Stimulated activated CD4-positive, alpha-beta T cell treated with anti-CD3 and anti-CD28 coated beads, Interleukin-4, amount 100 ng/mL, for 1 hour (primary cell): ENCODE measurements around the gene NLRP9.
"Not testable (repeated sequence)": the region's sequence is repeated elsewhere in the genome, so short reads cannot be mapped to it uniquely, and the experiment has no call there.

Source experiments
- DNase-seq: peaks from one replicate; pipeline ENCODE4 v3.0.0-alpha.2; 2020

The NLRP9 gene

GRCh38 chr19:55738302-55738701 lies at the start of gene NLRP9:
Gene NLRP9, minus strand, starts transcription at chr19:55738402. Its CDS starts 28 bp downstream, at chr19:55738374.
- DNase-seq = no peak

GRCh38 chr19:55781112-55781511 lies 42.9 kb upstream of the NLRP9 start:
- DNase-seq = no peak

GRCh38 chr19:55778331-55778730 lies 40.1 kb upstream of the NLRP9 start:
- DNase-seq = no peak

- no peak for DNase-seq
Observed at GRCh38 chr19:55777528-55777927, 39.3 kb upstream of the NLRP9 start.

- DNase-seq = not testable (repeated sequence)
Observed at GRCh38 chr19:55769632-55770031, 31.4 kb upstream of the NLRP9 start.

GRCh38 chr19:55768818-55769217 lies 30.6 kb upstream of the NLRP9 start, which contains the start of gene RFPL4AL1:
Gene RFPL4AL1, plus strand, starts transcription at chr19:55769118. Its CDS starts 2,687 bp downstream, at chr19:55771805.
- DNase-seq = not testable (repeated sequence)

- DNase-seq = no peak
Observed at GRCh38 chr19:55766466-55766865, 28.3 kb upstream of the NLRP9 start.

GRCh38 chr19:55758797-55759196 lies 20.6 kb upstream of the NLRP9 start, which contains the start of gene RFPL4A:
Gene RFPL4A, plus strand, starts transcription at chr19:55759097. Its CDS starts 2,704 bp downstream, at chr19:55761801.
- not testable (repeated sequence) for DNase-seq

GRCh38 chr19:55756808-55757207 lies 18.6 kb upstream of the NLRP9 start:
- not testable (repeated sequence) for DNase-seq

- DNase-seq = no peak
Observed at GRCh38 chr19:55753401-55753800, 15.2 kb upstream of the NLRP9 start.

GRCh38 chr19:55750715-55751114 lies 12.5 kb upstream of the NLRP9 start:
- no peak for DNase-seq

GRCh38 chr19:55730378-55730777 lies 7.8 kb downstream of the NLRP9 start:
- not testable (repeated sequence) for DNase-seq

- no peak for DNase-seq
Observed at GRCh38 chr19:55723491-55723890, 14.7 kb downstream of the NLRP9 start.

- no peak for DNase-seq
Observed at GRCh38 chr19:55720801-55721200, 17.4 kb downstream of the NLRP9 start.

GRCh38 chr19:55720214-55720746 lies 17.9 kb downstream of the NLRP9 start:
- DNase-seq = no peak

- DNase-seq = not testable (repeated sequence)
Observed at GRCh38 chr19:55717879-55718711, 20.1 kb downstream of the NLRP9 start.

- DNase-seq = no peak
Observed at GRCh38 chr19:55717251-55717650, 21.0 kb downstream of the NLRP9 start.

GRCh38 chr19:55716531-55716930 lies 21.7 kb downstream of the NLRP9 start:
- DNase-seq = no peak

- DNase-seq = no peak
Observed at GRCh38 chr19:55712804-55713631, 25.2 kb downstream of the NLRP9 start.

- no peak for DNase-seq
Observed at GRCh38 chr19:55711719-55712118, 26.5 kb downstream of the NLRP9 start.

- DNase-seq = no peak
Observed at GRCh38 chr19:55705972-55706371, 32.2 kb downstream of the NLRP9 start.

GRCh38 chr19:55704494-55705245 lies 33.5 kb downstream of the NLRP9 start:
- DNase-seq = no peak
